HFFc6 (cell line): ENCODE data around the gene RTL5. TPM values are rescaled to one million over a fixed set of nuclear protein-coding genes. Genes with fewer than 3 reads are reported as not detected.

Experiments used
- DNase-seq: peaks from one replicate; pipeline ENCODE4 v3.0.0-alpha.2; 2018
- H3K27ac Mint-ChIP-seq: 2 replicates; pipeline ENCODE4 v1.8.0; 2020; ENCODE audit warnings: mild to moderate bottlenecking, mixed read lengths
- H3K27me3 Mint-ChIP-seq: 2 replicates; pipeline ENCODE4 v1.8.0; 2021; ENCODE audit warnings: mild to moderate bottlenecking, moderate library complexity, mixed read lengths; ENCODE audit not compliant: insufficient read depth
- H3K36me3 Mint-ChIP-seq: 2 replicates; pipeline ENCODE4 v1.8.0; 2021; ENCODE audit warnings: low read depth, mixed read lengths
- H3K4me1 Mint-ChIP-seq: 2 replicates; pipeline ENCODE4 v1.8.0; 2020; ENCODE audit warnings: low read depth, mixed read lengths
- H3K4me3 Mint-ChIP-seq: 2 replicates; pipeline ENCODE4 v1.8.0; 2020; ENCODE audit warnings: mild to moderate bottlenecking, moderate library complexity, mixed read lengths
- H3K9me3 Mint-ChIP-seq: 2 replicates; pipeline ENCODE4 v1.8.0; 2020; ENCODE audit warnings: mild to moderate bottlenecking, mixed read lengths
- total RNA-seq, 6 experiments: library from RNA; stranded (reverse); fragmentation: NEBNext Ultra II Directional; extraction: Animal tissue kit (Norgen Biotek cat#: 25700); gene quantifications; 2 replicates in 1 of 6; 3 replicates in 5 of 6; pipeline ENCODE4 v1.2.3, GENCODE V29; 2021
- TF ChIP-seq, protein P1 (sequence below): fragments of 200-600 bp; sonication (generic); IDR thresholded peaks from 2 replicates; pipeline ENCODE4 v1.5.0; 2021; ENCODE audit warnings: antibody characterized with exemption, mild to moderate bottlenecking

RTL5 gene
- total RNA-seq, 6 experiments from 2014 or later: 1.5 to 2.0 (median 1.9) TPM

DNA sequence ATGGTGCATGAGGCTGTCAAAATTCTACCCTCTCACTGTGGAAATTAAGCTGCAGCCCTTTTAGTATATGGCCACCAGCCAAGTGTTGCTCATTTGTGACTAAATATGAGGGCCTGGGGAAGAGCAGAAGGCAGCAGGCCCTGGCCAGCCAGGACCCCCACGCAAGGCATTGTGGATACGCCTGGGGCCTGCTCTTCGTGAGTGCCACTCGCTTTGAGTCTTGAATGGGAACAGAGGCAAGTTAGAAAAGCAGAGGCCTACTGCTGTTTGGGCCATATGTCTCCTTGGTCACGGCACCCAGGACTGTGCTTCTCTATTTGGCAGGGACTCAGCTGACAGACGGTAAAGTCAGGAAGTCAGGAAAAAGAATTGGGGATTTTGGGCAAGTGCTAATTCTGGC is 10.9 kb downstream of the RTL5 start:
- Mint-ChIP-seq H3K27me3 (peaks cover 29% of the 10 kb centered on the region), H3K27ac (no peak overlapping the region), H3K4me3 (no peak overlapping the region), H3K4me1 (peaks cover 11% of the 10 kb centered on the region), H3K36me3 (no peaks in the 10 kb centered on the region), H3K9me3 (no peaks in the 10 kb centered on the region)
- no peak for DNase-seq
- TF ChIP-seq, protein P1, sequence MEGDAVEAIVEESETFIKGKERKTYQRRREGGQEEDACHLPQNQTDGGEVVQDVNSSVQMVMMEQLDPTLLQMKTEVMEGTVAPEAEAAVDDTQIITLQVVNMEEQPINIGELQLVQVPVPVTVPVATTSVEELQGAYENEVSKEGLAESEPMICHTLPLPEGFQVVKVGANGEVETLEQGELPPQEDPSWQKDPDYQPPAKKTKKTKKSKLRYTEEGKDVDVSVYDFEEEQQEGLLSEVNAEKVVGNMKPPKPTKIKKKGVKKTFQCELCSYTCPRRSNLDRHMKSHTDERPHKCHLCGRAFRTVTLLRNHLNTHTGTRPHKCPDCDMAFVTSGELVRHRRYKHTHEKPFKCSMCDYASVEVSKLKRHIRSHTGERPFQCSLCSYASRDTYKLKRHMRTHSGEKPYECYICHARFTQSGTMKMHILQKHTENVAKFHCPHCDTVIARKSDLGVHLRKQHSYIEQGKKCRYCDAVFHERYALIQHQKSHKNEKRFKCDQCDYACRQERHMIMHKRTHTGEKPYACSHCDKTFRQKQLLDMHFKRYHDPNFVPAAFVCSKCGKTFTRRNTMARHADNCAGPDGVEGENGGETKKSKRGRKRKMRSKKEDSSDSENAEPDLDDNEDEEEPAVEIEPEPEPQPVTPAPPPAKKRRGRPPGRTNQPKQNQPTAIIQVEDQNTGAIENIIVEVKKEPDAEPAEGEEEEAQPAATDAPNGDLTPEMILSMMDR: no peak

DNA sequence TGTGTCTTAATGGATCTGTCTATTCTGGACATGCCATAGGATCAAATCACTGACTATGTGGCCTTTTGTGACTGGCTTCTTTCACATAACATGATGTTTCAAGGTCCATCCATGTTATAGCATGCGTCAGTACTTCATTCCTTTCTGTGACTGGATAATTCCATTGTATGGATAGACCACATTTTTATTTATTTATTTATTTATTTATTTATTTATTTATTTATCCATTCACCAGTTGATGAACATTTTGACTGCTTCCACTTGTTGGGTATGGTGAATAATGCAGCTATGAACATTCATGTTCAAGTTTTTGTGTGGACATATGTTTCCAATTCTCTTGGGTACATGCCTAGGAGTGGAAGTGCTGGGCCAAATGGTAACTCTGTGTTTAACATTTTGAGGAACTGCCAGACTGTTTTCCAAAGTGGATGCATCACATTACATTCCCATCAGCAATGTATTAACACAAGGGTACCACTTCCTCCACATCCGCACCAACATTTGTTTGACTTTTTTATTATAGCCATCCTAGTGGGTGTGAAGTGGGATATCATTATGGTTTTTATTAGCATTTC is 14.0 kb downstream of the RTL5 start:
- Mint-ChIP-seq H3K27me3 (peaks cover 15% of the 10 kb centered on the region; the same call in 1 of the 2 replicates), H3K36me3 (no peaks in the 10 kb centered on the region), H3K27ac (no peak overlapping the region), H3K4me3 (no peak overlapping the region), H3K9me3 (no peaks in the 10 kb centered on the region), H3K4me1 (peaks cover 11% of the 10 kb centered on the region)
- no peak for DNase-seq
- TF ChIP-seq, protein P1: no peak

DNA sequence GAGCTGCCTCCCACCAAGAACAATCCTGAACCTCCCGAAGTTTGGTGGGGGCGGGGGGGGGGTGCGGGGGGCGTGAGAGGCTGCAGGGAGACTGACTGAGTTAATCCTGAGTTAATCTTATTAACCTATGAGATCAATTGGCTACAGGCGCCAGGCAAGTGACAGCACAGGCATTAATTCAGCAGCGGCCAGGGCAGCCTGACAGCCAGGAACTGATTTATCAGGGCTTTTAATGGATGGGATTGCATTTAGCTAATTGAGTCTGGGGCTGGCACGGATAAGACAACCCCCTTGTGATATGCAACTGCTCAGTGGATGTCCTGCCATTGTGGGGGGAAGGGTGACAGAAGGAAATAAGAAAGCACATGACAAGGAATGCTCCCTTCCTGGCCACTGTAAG is 16.3 kb downstream of the RTL5 start:
- H3K4me1 Mint-ChIP-seq: no peaks in the 10 kb centered on the region
- H3K9me3 Mint-ChIP-seq: no peaks in the 10 kb centered on the region
- H3K27me3 Mint-ChIP-seq: peaks cover 16% of the 10 kb centered on the region
- no peak for DNase-seq
- H3K27ac Mint-ChIP-seq: no peak overlapping the region
- H3K36me3 Mint-ChIP-seq: no peaks in the 10 kb centered on the region
- TF ChIP-seq, protein P1: no peak
- H3K4me3 Mint-ChIP-seq: no peak overlapping the region

DNA sequence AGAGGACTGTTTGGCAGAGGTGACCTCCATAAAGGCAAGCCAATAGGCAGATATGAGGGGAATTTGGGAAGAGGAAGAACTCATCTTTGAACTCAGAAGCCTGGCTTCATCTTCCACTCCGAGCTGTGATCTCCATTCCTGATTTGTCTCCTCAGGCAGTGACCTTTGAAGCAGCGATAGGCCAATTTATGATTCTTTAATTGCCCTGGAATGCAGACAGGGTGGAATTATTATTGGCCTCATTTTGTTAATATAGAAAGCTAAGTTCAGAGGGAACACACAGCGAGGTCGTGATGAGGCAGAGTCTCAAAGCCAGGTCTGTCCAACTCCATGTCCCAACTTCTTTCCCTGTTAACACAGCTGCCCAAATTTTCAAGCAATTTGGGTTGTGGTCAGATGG is 16.9 kb downstream of the RTL5 start:
- Mint-ChIP-seq H3K9me3 (no peaks in the 10 kb centered on the region), H3K4me3 (no peak overlapping the region), H3K27me3 (peaks cover 16% of the 10 kb centered on the region), H3K4me1 (no peaks in the 10 kb centered on the region), H3K36me3 (no peaks in the 10 kb centered on the region), H3K27ac (no peak overlapping the region)
- TF ChIP-seq, protein P1: no peak
- no peak for DNase-seq

DNA sequence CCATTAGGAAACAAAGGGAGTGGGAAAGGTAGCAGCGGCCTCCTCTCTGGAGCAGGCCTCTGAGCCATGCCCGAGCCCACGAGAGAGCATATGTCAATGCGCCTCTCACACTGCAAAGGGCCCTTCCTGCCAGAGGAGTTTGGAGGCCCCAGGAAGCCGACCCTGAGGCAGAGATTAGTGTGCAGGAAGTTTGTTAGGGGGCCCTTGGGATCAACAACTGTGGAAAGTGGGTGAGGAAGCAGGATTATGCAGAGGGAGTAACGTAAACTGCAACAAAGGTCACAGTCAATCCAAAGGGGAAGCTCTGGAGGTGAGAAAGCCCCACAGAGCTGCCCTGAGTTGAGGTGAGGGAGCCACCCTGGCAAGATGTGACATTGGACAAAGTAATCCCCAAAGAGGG is 17.4 kb downstream of the RTL5 start:
- Mint-ChIP-seq H3K36me3 (no peaks in the 10 kb centered on the region), H3K4me3 (no peak overlapping the region), H3K27ac (no peak overlapping the region), H3K27me3 (peaks cover 16% of the 10 kb centered on the region), H3K9me3 (no peaks in the 10 kb centered on the region), H3K4me1 (no peaks in the 10 kb centered on the region)
- TF ChIP-seq, protein P1: no peak
- no peak for DNase-seq

DNA sequence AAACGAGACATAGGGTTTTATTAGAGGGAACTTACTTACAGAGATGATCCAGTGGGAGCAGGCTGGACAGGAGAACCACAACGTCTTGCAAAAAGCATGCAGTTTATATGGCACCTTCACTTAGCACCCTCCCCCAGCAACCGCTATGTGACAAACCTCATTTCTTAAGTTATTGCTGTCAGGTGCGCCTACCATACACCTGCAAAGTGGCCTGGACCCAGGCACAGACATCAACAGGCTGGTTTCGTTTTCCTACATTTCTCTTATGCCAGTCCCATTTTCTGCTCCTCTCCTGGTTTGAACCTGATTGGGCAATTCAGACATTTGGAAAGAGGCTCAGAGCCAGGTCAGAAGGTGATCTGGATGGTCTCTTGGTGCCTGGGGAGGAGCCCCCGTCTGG is 18.3 kb downstream of the RTL5 start:
- H3K27ac Mint-ChIP-seq: no peak overlapping the region
- no peaks in the 10 kb centered on the region for H3K36me3 Mint-ChIP-seq
- peaks cover 15% of the 10 kb centered on the region for H3K27me3 Mint-ChIP-seq
- H3K4me1 Mint-ChIP-seq: no peaks in the 10 kb centered on the region
- no peak for DNase-seq
- TF ChIP-seq, protein P1: no peak
- no peak overlapping the region for H3K4me3 Mint-ChIP-seq
- no peaks in the 10 kb centered on the region for H3K9me3 Mint-ChIP-seq
